HG02642 (cell line): ENCODE measurements around the gene PCDHGA5.
"Not testable (repeated sequence)": the region's sequence is repeated elsewhere in the genome, so short reads cannot be mapped to it uniquely, and the experiment has no call there.

Experiments
- ATAC-seq: cut with Tn5 transposase; IDR thresholded peaks from one replicate; pipeline ENCODE4 v1.9.1; 2021; ENCODE audit warnings: mild to moderate bottlenecking; ENCODE audit not compliant: unreplicated experiment, poor library complexity

Gene PCDHGA5

DNA sequence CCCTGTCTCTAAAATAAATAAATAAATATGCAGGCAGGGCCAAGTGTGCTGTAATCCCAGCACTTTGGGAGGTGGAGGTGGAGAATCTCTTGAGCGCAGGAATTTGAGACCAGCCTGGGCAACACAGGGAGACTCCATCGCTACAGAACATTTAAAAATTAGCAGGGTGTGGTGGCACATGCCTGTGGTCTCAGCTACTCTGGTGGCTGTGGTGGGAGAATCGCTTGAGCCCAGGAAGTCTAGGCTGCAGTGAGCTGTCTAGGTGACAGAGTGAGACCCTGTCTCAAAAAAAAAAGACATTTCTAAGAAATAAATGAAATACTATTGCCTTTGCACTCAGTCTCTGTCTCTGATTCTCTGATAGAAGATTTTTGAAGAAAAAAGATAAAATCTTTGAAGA is 47.6 kb downstream of the PCDHGA5 start:
- no peak for ATAC-seq

DNA sequence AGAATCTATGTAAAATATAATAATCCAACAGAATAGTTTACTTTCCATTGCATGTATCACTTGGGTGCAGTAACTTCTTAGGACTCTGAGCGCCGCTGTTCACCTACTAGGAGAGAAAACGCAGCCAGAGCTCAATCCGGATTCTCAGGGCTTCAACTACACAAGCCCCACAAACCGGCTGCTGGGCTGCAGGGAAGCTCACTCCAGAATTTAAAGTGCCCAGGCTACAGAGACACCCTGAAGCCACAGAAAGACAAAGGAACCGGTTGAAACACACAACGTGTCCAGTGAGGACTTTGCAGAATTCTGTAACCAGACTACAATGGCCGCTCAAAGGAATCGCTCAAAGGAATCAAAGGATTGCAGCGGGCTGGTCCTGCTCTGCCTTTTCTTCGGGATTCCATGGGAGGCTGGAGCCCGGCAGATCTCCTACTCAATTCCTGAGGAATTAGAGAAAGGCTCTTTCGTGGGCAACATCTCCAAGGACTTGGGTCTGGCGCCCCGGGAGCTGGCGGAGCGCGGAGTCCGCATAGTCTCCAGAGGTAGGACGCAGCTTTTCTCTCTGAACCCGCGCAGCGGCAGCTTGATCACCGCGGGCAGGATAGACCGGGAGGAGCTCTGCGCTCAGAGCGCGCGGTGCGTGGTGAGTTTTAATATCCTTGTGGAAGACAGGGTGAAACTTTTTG is 49.0 kb downstream of the PCDHGA5 start, which contains the start of gene PCDHGA10:
PCDHGA10 (plus strand) TSS at position 134 of the 686 bp plus-strand sequence; CDS start at position 323, 189 bp downstream.
- peak; percentile 69 for ATAC-seq

DNA sequence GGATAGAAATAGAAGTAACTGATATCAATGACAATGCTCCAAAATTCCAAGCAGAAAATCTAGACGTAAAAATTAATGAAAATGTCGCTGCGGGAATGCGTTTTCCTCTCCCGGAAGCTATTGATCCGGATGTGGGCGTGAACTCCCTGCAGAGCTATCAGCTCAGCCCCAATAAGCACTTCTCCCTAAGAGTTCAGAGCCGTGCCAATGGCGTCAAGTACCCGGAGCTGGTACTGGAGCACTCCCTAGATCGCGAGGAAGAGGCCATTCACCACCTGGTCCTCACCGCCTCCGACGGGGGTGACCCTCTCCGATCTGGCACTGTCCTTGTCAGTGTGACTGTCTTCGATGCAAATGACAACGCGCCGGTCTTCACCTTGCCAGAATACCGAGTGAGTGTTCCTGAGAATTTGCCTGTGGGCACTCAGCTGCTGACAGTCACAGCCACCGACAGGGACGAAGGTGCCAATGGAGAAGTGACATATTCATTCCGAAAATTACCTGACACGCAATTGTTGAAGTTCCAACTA is 49.6 kb downstream of the PCDHGA5 start:
- ATAC-seq, result no peak

DNA sequence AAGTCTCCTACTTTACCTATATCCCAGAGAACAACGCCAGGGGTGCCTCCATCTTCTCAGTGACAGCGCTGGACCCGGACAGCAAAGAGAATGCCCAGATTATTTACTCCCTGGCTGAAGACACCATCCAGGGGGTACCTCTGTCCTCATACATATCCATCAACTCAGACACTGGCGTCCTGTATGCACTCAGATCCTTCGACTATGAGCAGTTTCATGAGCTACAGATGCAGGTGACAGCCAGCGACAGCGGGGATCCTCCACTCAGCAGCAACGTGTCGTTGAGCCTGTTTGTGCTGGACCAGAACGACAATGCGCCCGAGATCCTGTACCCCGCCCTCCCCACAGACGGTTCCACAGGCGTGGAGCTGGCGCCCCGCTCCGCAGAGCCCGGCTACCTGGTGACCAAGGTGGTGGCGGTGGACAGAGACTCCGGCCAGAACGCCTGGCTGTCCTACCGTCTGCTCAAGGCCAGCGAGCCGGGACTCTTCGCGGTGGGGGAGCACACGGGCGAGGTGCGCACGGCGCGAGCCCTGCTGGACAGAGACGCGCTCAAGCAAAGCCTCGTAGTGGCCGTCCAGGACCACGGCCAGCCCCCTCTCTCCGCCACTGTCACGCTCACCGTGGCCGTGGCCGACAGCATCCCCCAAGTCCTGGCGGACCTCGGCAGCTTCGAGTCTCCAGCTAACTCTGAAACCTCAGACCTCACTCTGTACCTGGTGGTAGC is 50.7 kb downstream of the PCDHGA5 start:
- ATAC-seq, result not testable (repeated sequence)

DNA sequence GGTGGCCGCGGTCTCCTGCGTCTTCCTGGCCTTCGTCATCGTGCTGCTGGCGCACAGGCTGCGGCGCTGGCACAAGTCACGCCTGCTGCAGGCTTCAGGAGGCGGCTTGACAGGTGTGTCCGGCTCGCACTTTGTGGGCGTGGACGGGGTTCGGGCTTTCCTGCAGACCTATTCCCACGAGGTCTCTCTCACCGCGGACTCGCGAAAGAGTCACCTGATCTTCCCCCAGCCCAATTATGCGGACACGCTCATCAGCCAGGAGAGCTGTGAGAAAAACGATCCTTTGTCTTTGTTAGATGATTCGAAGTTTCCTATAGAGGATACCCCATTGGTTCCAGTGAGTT is 51.3 kb downstream of the PCDHGA5 start:
- not testable (repeated sequence) for ATAC-seq
